Hippocampal formation (tissue), 2 donors: Measurements from ENCODE around the gene CLK2.
A peak's percentile ranks its signal among the peaks of the same experiment; 100 is the strongest.
"Not testable (repeated sequence)": the region's sequence is repeated elsewhere in the genome, so short reads cannot be mapped to it uniquely, and the experiment has no call there.

Experiments
- DNase-seq, 2 donors: peaks; one replicate each; lab custom pipeline; 2025; lab: John Stamatoyannopoulos, UW

CLK2 gene

GRCh38 chr1:155242805-155243358 is 30.4 kb downstream of the CLK2 start:
- DNase-seq, result no peak

DNA sequence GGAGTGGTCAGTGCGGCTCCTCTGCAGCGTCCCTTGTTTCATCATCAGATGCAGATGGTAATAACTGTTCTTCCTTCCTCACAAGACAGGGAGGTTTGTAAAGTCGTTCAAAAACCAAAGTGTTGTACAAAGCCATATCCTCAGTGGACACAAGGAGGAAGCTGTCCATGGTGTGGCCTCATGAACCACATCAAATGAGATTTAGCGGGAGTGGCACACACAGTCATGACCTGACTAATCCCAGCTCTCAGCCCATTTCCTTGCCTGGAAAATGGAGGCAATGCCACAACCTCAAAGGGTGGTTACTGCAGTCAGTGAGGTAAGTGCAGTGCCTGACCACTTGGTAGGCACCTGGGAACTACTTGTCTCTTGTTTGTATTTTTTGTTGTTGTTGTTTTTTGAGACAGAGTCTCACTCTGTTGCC is 31.5 kb downstream of the CLK2 start:
- DNase-seq, result no peak

DNA sequence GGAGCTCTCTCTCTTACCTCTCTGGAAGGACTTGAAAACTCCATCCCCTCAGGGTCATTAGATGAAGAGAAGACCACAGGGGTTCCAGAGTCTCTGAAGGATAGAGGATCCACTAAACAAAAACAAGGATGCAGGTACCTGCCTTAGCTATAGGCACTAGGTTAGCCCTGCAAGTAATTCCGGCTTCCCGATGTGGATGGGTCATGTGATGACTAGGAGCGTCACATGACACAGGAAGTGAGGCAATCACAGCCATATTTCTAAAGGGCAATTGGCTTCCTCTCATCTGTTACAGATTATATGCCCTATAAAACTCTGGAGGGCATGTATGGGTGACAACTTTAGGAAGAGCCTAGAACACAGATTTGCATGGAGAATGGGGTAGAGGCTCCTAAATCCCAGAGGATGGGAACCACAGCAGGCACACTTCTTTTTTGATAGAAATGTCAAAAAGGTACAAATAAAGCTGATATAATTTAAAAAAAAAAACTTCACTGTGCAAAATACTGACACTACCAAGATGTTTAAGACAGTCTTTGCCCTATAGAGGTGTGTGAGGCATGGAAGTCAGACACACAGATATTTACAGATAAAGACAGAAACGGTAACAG is 32.1 kb downstream of the CLK2 start:
- peak; percentile 79 to 88 for DNase-seq

DNA sequence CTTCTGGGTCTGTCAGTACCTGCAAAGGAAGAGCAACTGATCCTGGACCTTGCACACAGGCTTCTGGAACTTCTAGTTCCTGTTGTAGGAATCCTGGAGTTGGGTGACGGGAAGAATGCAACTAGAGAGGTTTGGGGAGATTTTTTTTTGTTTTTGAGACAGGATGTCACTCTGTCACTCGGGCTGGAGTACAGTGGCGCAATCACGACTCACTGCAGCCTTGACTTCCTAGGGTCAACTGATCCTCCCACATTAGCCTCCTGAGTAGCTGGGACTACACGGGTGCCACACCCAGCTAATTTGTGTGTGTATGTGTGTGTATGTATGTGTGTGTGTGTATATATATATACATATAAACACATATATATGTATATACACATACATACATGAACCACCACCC is 36.9 kb downstream of the CLK2 start:
- no peak for DNase-seq

- DNase-seq, result not testable (repeated sequence)
Observed at GRCh38 chr1:155235375-155235774, 37.9 kb downstream of the CLK2 start.

- not testable (repeated sequence) for DNase-seq
Observed at GRCh38 chr1:155233502-155233901, 39.8 kb downstream of the CLK2 start.

- DNase-seq, result not testable (repeated sequence)
Observed at GRCh38 chr1:155232001-155232978, 41.0 kb downstream of the CLK2 start.

DNA sequence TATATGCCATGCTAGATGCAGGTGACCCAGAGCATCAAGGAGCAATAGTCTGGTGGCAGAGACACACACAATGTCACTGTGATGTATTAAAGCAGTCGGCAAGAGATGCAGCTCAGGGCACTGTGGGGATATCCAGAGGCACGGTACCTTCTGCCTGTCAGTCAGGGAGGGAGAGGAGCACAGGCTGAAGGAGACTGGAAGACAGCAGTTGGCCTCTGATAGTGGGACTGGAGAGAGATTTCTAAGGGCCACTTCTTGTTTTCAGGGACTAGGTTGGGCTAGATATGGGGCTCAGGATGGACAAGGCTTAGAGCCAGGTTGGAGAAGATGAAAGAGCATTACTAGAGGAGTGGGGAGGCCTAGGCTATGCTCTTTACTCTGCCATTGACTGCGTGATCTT is 42.0 kb downstream of the CLK2 start:
- not testable (repeated sequence) for DNase-seq

GRCh38 chr1:155228096-155228427 is 45.2 kb downstream of the CLK2 start:
- DNase-seq, result no peak

- DNase-seq, result peak; percentile 97 to 98
Observed at GRCh38 chr1:155227261-155228095, 45.8 kb downstream of the CLK2 start.

GRCh38 chr1:155226910-155227260 is 46.4 kb downstream of the CLK2 start:
- DNase-seq, result no peak

- peak; percentile 42 to 46 for DNase-seq
Observed at GRCh38 chr1:155226188-155226909, 47.0 kb downstream of the CLK2 start.

- DNase-seq, result not testable (repeated sequence)
Observed at GRCh38 chr1:155225404-155225759, 47.9 kb downstream of the CLK2 start.

GRCh38 chr1:155223047-155223446 is 50.3 kb downstream of the CLK2 start:
- no peak for DNase-seq

DNA sequence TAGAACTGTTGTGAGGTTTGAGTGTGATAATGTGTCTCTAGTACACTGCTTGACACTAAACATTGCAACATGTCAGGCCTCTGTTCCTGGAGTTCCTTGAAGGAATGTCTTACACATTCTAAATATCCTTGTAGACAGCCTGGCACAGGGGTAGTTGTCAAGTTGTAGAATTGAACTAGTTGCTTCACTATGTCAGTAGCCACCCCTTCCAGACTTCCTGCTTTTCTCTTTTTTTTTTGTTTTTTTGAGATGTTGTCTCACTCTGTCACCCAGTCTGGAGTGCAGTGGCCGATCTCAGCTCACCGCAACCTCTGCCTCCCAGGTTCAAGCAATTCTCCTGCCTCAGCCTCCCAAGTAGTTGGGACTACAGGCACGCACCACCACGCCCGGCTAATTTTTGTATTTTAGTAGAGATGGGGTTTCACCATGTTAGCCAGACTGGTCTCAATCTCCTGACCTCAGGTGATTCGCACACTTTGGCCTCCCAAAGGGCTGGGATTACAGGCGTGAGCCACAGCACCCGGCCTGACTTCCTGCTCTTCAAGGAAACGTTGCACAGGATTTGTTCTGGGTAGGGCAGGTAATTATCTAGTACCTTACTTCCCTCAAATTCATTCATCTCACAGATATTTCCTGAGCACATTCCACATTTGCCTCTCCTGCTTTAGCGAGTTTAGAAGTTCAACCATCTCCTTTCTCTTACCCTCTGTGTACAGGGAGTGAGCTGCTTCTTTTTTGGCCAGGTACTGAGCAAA is 52.9 kb downstream of the CLK2 start:
- not testable (repeated sequence) for DNase-seq

DNA sequence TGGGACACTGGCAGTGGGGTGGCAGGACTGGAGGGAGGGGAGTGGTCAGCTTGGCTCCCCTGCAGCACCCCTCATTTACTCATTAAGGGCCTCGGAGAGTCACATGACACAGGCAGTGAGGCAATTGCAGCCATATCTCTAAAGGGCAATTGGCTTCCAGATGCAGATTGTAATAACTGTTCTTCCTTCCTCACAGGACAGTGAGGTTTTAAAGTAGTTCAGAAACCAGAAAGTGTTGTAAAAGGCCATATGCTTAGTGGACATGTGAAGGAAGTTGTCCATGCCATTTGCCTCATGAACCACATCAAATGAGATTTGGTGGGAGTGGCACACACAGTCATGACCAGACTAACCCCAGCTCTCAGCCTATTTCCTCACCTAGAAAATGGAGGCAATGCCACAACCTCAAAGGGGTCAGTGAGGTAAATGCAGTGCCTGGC is 53.7 kb downstream of the CLK2 start:
- DNase-seq, result peak; percentile 27 to 32

GRCh38 chr1:155218854-155219591 is 54.3 kb downstream of the CLK2 start:
- peak; percentile 71 to 72 for DNase-seq

DNA sequence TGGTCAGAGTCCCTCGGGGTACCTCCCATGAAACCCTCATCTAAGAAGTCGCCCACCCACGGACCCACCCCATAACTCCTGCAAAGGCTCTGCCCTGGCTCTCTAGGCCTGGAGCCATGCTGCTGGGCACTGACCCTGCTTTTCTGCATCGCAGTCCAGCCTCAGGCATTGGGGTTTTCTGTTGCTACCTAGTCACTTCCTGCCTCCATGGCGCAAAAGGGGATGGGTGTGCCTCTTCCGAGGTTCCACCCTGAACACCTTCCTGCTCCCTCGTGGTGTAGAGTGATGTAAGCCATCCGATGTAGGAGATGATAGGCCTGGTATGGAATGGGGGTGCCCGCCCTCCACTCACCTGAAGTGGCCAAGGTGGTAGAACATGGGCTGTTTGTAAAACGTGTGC is 58.6 kb downstream of the CLK2 start:
- not testable (repeated sequence) for DNase-seq
